H9 (cell line): ENCODE measurements around the gene KLHL1. TPM values are rescaled to one million over a fixed set of nuclear protein-coding genes. Genes with fewer than 3 reads are reported as not detected.
A peak's percentile ranks its signal among the peaks of the same experiment; 100 is the strongest.

Experiments
- DNase-seq: peaks from one replicate; pipeline ENCODE4 v3.0.0-alpha.2; 2017
- H2AFZ ChIP-seq: one replicate; pipeline ENCODE4 v1.6.1; 2013; ENCODE audit warnings: mild to moderate bottlenecking, low read length, control low read depth, moderate library complexity
- H2AK5ac ChIP-seq: 2 replicates; pipeline ENCODE4 v1.6.1; 2013; ENCODE audit warnings: low read length, control low read depth, mixed read lengths; ENCODE audit not compliant: insufficient read length
- H2BK120ac ChIP-seq: one replicate; pipeline ENCODE4 v1.6.1; 2013; ENCODE audit warnings: low read depth, mild to moderate bottlenecking, low read length, control low read depth, inconsistent platforms; ENCODE audit not compliant: poor library complexity, severe bottlenecking
- H2BK12ac ChIP-seq: 2 replicates; pipeline ENCODE4 v1.6.1; 2013; ENCODE audit warnings: low read length, control low read depth, mixed read lengths, low read depth; ENCODE audit not compliant: insufficient read length
- H2BK15ac ChIP-seq: 2 replicates; pipeline ENCODE4 v1.6.1; 2013; ENCODE audit warnings: low read depth, low read length, control low read depth
- H2BK20ac ChIP-seq: one replicate; pipeline ENCODE4 v1.6.1; 2013; ENCODE audit warnings: low read depth, mild to moderate bottlenecking, low read length, control low read depth, inconsistent platforms; ENCODE audit not compliant: poor library complexity, severe bottlenecking
- H2BK5ac ChIP-seq: 2 replicates; pipeline ENCODE4 v1.6.1; 2013; ENCODE audit warnings: low read length, control low read depth, mixed read lengths; ENCODE audit not compliant: insufficient read length
- H3K14ac ChIP-seq: 2 replicates; pipeline ENCODE4 v1.6.1; 2013; ENCODE audit warnings: low read length, control low read depth; ENCODE audit not compliant: insufficient read depth
- H3K18ac ChIP-seq: 2 replicates; pipeline ENCODE4 v1.6.1; 2013; ENCODE audit warnings: low read depth, mild to moderate bottlenecking, mixed read lengths, low read length, control low read depth; ENCODE audit not compliant: insufficient read length
- H3K23ac ChIP-seq: 2 replicates; pipeline ENCODE4 v1.6.1; 2013; ENCODE audit warnings: low read length, control low read depth, mixed read lengths, low read depth; ENCODE audit not compliant: insufficient read length
- H3K23me2 ChIP-seq: 2 replicates; pipeline ENCODE4 v1.6.1; 2013; ENCODE audit warnings: low read depth, mild to moderate bottlenecking, mixed read lengths, low read length, control low read depth; ENCODE audit not compliant: insufficient read length, poor library complexity, severe bottlenecking
- H3K27ac ChIP-seq: 2 replicates; pipeline ENCODE4 v1.5.1; 2013; ENCODE audit warnings: low read length, control low read depth, mixed read lengths, low read depth; ENCODE audit not compliant: insufficient read length
- H3K27me3 ChIP-seq: 2 replicates; pipeline ENCODE4 v1.6.1; 2013; ENCODE audit warnings: low read length, control low read depth, inconsistent platforms; ENCODE audit not compliant: insufficient read depth
- H3K4ac ChIP-seq: 2 replicates; pipeline ENCODE4 v1.6.1; 2013; ENCODE audit warnings: low read depth, mild to moderate bottlenecking, control low read depth, inconsistent platforms, low read length, moderate library complexity
- H3K4me1 ChIP-seq: 2 replicates; pipeline ENCODE4 v1.6.1; 2013; ENCODE audit warnings: low read length, control low read depth, inconsistent platforms; ENCODE audit not compliant: insufficient read depth
- H3K4me2 ChIP-seq: 2 replicates; pipeline ENCODE4 v1.6.1; 2013; ENCODE audit warnings: low read length, control low read depth, mixed read lengths; ENCODE audit not compliant: insufficient read length, insufficient read depth
- H3K56ac ChIP-seq: 2 replicates; pipeline ENCODE4 v1.6.1; 2013; ENCODE audit warnings: low read depth, mild to moderate bottlenecking, mixed read lengths, low read length, control low read depth; ENCODE audit not compliant: insufficient read length
- H3K79me1 ChIP-seq: 2 replicates; pipeline ENCODE4 v1.6.1; 2013; ENCODE audit warnings: low read depth, mild to moderate bottlenecking, moderate library complexity, low read length, control low read depth, inconsistent platforms; ENCODE audit not compliant: insufficient read depth, poor library complexity, severe bottlenecking
- H3K79me2 ChIP-seq: 2 replicates; pipeline ENCODE4 v1.6.1; 2013; ENCODE audit warnings: low read length, control low read depth, inconsistent platforms; ENCODE audit not compliant: insufficient read depth
- H3K9ac ChIP-seq: 2 replicates; pipeline ENCODE4 v1.6.1; 2013; ENCODE audit warnings: low read length, control low read depth, mixed read lengths; ENCODE audit not compliant: insufficient read length; ENCODE audit errors: extremely low read depth
- H3K9me3 ChIP-seq: one replicate; pipeline ENCODE4 v1.6.1; 2013; ENCODE audit warnings: low read depth, low read length, inconsistent platforms; ENCODE audit not compliant: control insufficient read depth
- H3T11ph ChIP-seq: one replicate; pipeline ENCODE4 v1.6.1; 2013; ENCODE audit warnings: mild to moderate bottlenecking, low read length, control low read depth, inconsistent platforms
- H4K20me1 ChIP-seq: one replicate; pipeline ENCODE4 v1.6.1; 2013; ENCODE audit not compliant: control insufficient read depth, insufficient read length, insufficient read depth
- H4K5ac ChIP-seq: 2 replicates; pipeline ENCODE4 v1.6.1; 2013; ENCODE audit warnings: low read depth, mild to moderate bottlenecking, mixed read lengths, low read length, control low read depth; ENCODE audit not compliant: insufficient read length
- H4K8ac ChIP-seq: replicated peaks from 2 replicates; pipeline ENCODE4 v1.6.1; 2013; ENCODE audit warnings: low read length, control low read depth, mixed read lengths, low read depth; ENCODE audit not compliant: insufficient read length
- H4K91ac ChIP-seq: 2 replicates; pipeline ENCODE4 v1.6.1; 2013; ENCODE audit warnings: low read depth, mild to moderate bottlenecking, moderate library complexity, mixed read lengths, low read length, control low read depth; ENCODE audit not compliant: insufficient read length
- H3K27ac Mint-ChIP-seq, 3 experiments: 2 replicates in 2 of 3; 3 replicates in 1 of 3; pipeline ENCODE4 v1.8.0; 2020 to 2021; ENCODE audit warnings: mixed read lengths in 3 of 3, mild to moderate bottlenecking in 1 of 3, moderate library complexity in 1 of 3
- H3K27me3 Mint-ChIP-seq: 2 replicates; pipeline ENCODE4 v1.8.0; 2021; ENCODE audit warnings: low read depth, mild to moderate bottlenecking, moderate library complexity, mixed read lengths
- H3K36me3 Mint-ChIP-seq, 3 experiments: 2 replicates in 2 of 3; 3 replicates in 1 of 3; pipeline ENCODE4 v1.8.0; 2020 to 2021; ENCODE audit warnings: low read depth in 3 of 3, mixed read lengths in 3 of 3; ENCODE audit not compliant: insufficient read depth in 1 of 3
- H3K4me1 Mint-ChIP-seq, 2 experiments: 2 replicates each; pipeline ENCODE4 v1.8.0; 2020; ENCODE audit warnings: mixed read lengths in 2 of 2
- H3K4me3 Mint-ChIP-seq, 2 experiments: 2 replicates in 1 of 2; 3 replicates in 1 of 2; pipeline ENCODE4 v1.8.0; 2020 to 2021; ENCODE audit warnings: mild to moderate bottlenecking in 2 of 2, mixed read lengths in 2 of 2, moderate library complexity in 1 of 2
- H3K9me3 Mint-ChIP-seq, 2 experiments: 2 replicates in 1 of 2; 3 replicates in 1 of 2; pipeline ENCODE4 v1.8.0; 2020; ENCODE audit warnings: mild to moderate bottlenecking in 2 of 2, mixed read lengths in 2 of 2, moderate library complexity in 1 of 2
- WGBS: extraction: QIAGEN DNeasy Blood & Tissue Kit; methylation state at CpG from one replicate; pipeline ENCODE4 v1.1.7; 2013; ENCODE audit warnings: missing lambda C conversion rate, low lambda C conversion rate, mixed read lengths; ENCODE audit not compliant: insufficient read length; ENCODE audit errors: extremely low coverage; 5-methylcytosine and 5-hydroxymethylcytosine counted together
- total RNA-seq: library from RNA; stranded (reverse); gene quantifications from 2 replicates; pipeline ENCODE4 v1.2.1, GENCODE V29; 2021
- TF ChIP-seq, protein P1 (sequence below): fragments of 200-600 bp; sonication (generic); conservative IDR thresholded peaks from 3 replicates; pipeline ENCODE4 v1.8.0; 2021; ENCODE audit warnings: antibody characterized with exemption, mild to moderate bottlenecking

KLHL1 gene
- total RNA-seq, 1 experiment from 2014 or later, result not detected

- no CpG with 5 or more reads among the region's 2 CpGs for WGBS
- TF ChIP-seq, protein P1, sequence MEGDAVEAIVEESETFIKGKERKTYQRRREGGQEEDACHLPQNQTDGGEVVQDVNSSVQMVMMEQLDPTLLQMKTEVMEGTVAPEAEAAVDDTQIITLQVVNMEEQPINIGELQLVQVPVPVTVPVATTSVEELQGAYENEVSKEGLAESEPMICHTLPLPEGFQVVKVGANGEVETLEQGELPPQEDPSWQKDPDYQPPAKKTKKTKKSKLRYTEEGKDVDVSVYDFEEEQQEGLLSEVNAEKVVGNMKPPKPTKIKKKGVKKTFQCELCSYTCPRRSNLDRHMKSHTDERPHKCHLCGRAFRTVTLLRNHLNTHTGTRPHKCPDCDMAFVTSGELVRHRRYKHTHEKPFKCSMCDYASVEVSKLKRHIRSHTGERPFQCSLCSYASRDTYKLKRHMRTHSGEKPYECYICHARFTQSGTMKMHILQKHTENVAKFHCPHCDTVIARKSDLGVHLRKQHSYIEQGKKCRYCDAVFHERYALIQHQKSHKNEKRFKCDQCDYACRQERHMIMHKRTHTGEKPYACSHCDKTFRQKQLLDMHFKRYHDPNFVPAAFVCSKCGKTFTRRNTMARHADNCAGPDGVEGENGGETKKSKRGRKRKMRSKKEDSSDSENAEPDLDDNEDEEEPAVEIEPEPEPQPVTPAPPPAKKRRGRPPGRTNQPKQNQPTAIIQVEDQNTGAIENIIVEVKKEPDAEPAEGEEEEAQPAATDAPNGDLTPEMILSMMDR, result peak; percentile 66
- no peaks in the 10 kb centered on the region for H3K27me3 Mint-ChIP-seq
Measured at GRCh38 chr13:69935043-69935442, 173.2 kb downstream of the KLHL1 start.

More at GRCh38 chr13:69935043-69935442, 173.2 kb downstream of the KLHL1 start:
- Histone ChIP-seq H3K79me1 (no peaks in the 10 kb centered on the region), H2BK5ac (no peak overlapping the region), H2BK15ac (no peak overlapping the region), H3T11ph (no peak overlapping the region), H2AFZ (no peak overlapping the region), H2BK120ac (no peak overlapping the region), H4K91ac (no peak overlapping the region), H3K27ac (no peak overlapping the region), H3K9me3 (no peaks in the 10 kb centered on the region), H3K14ac (no peak overlapping the region), H2AK5ac (no peak overlapping the region), H2BK20ac (no peak overlapping the region), H3K23me2 (no peaks in the 10 kb centered on the region), H3K79me2 (no peaks in the 10 kb centered on the region), H3K9ac (no peak overlapping the region), H3K56ac (no peak overlapping the region), H3K18ac (no peak overlapping the region), H3K23ac (no peak overlapping the region), H2BK12ac (no peak overlapping the region), H3K4me2 (no peak overlapping the region), H4K8ac (no peak overlapping the region), H4K20me1 (no peaks in the 10 kb centered on the region), H4K5ac (no peak overlapping the region), H3K27me3 (no peaks in the 10 kb centered on the region), H3K4ac (no peak overlapping the region), H3K4me1 (no peaks in the 10 kb centered on the region)
- Mint-ChIP-seq H3K4me1 (peaks cover 0 to 3% of the 10 kb centered on the region in 2 experiments; a peak in 1 of 4 replicates), H3K27ac (no peak overlapping the region), H3K36me3 (no peaks in the 10 kb centered on the region), H3K4me3 (no peak overlapping the region), H3K9me3 (no peaks in the 10 kb centered on the region)
- no peak for DNase-seq
